H1 (cell line): ENCODE results near the gene MACROD1.

Source experiments
- CHD1 ChIP-seq: IDR thresholded peaks from 2 replicates; pipeline ENCODE4 v1.6.1; 2012; ENCODE audit warnings: low read depth, low read length, improper control_type of control experiment
- CTCF ChIP-seq, 3 experiments: IDR thresholded peaks; 1 replicate in 2 of 3; 2 replicates in 1 of 3; pipeline versions ENCODE4 v1.5.1 to v1.6.1; 2011; ENCODE audit warnings: low read length in 3 of 3, mild to moderate bottlenecking in 3 of 3, inconsistent platforms in 2 of 3, low read depth in 1 of 3, moderate library complexity in 1 of 3; ENCODE audit not compliant: insufficient read depth in 1 of 3; ENCODE audit errors: control extremely low read depth in 1 of 3
- EGR1 ChIP-seq: IDR thresholded peaks from 2 replicates; pipeline ENCODE4 v1.6.1; 2011; ENCODE audit warnings: low read depth, low read length, borderline replicate concordance
- EZH2 ChIP-seq: fragments of 200-600 bp; sonication (generic); IDR thresholded peaks from 2 replicates; pipeline ENCODE4 v1.7.1; 2012; ENCODE audit warnings: low read depth, mild to moderate bottlenecking, moderate library complexity, low read length, inconsistent platforms; ENCODE audit not compliant: severe bottlenecking
- GABPA ChIP-seq: IDR thresholded peaks from 2 replicates; pipeline ENCODE4 v1.6.1; 2011; ENCODE audit warnings: mild to moderate bottlenecking, low read length, moderate library complexity, borderline replicate concordance; ENCODE audit not compliant: insufficient read depth
- KDM5A ChIP-seq: fragments of 200-600 bp; IDR thresholded peaks from 2 replicates; pipeline ENCODE4 v1.7.1; 2012; ENCODE audit warnings: mild to moderate bottlenecking, low read length, inconsistent platforms, mixed read lengths
- NANOG ChIP-seq: IDR thresholded peaks from 2 replicates; pipeline ENCODE4 v1.6.1; 2011; ENCODE audit warnings: low read length, low read depth, mild to moderate bottlenecking, inconsistent platforms; ENCODE audit not compliant: insufficient read depth, poor library complexity, severe bottlenecking
- PHF8 ChIP-seq: fragments of 200-600 bp; sonication (generic); conservative IDR thresholded peaks from 2 replicates; pipeline ENCODE4 v1.7.1; 2012; ENCODE audit warnings: low read depth, mild to moderate bottlenecking, inconsistent platforms, low read length, moderate library complexity
- RAD21 ChIP-seq, 2 experiments: IDR thresholded peaks in 1 of 2; conservative IDR thresholded peaks in 1 of 2; 2 replicates each; pipeline ENCODE4 v1.6.1; 2011; ENCODE audit warnings: low read depth in 2 of 2, low read length in 2 of 2, improper control_type of control experiment in 1 of 2, inconsistent platforms in 1 of 2, mild to moderate bottlenecking in 1 of 2, moderate library complexity in 1 of 2
- RBBP5 ChIP-seq: IDR thresholded peaks from 2 replicates; pipeline ENCODE4 v1.7.1; 2012; ENCODE audit warnings: low read depth, mild to moderate bottlenecking, inconsistent platforms, low read length, moderate library complexity, borderline replicate concordance
- RFX5 ChIP-seq: IDR thresholded peaks from 2 replicates; pipeline ENCODE4 v1.6.1; 2011; ENCODE audit warnings: low read depth, low read length, improper control_type of control experiment, borderline replicate concordance
- SAP30 ChIP-seq: fragments of 300-600 bp; sonication (generic); IDR thresholded peaks from 2 replicates; pipeline ENCODE4 v1.7.1; 2012; ENCODE audit warnings: low read length, moderate library complexity, mild to moderate bottlenecking, inconsistent platforms; ENCODE audit not compliant: insufficient read depth, insufficient replicate concordance

GRCh38 chr11:64157631-64158394 lies 8.1 kb downstream of the MACROD1 start:
- no peak for TF ChIP-seq EGR1
- no peak for TF ChIP-seq CTCF (IDR thresholded peaks at IDR 0.05; ENCODE audit: control extremely low read depth in 1 of 3, insufficient read depth in 1 of 3, low read depth in 1 of 3, low read length in 3 of 3)
- no peak for TF ChIP-seq RAD21 (IDR thresholded peaks at IDR 0.05 in 1 of 2, conservative IDR thresholded peaks at IDR 0.05 in 1 of 2; ENCODE audit: low read depth in 2 of 2, low read length in 2 of 2)
- TF ChIP-seq CHD1, result no peak
- TF ChIP-seq RBBP5, result no peak
- no peak for TF ChIP-seq GABPA
- no peak for TF ChIP-seq NANOG
- TF ChIP-seq KDM5A, result no peak
- no peak for TF ChIP-seq EZH2
- TF ChIP-seq SAP30, result no peak
- TF ChIP-seq RFX5, result no peak
- no peak for TF ChIP-seq PHF8
